CD4-positive, CD25-positive, alpha-beta regulatory T cell (primary cell): ENCODE data around the gene FAU. TPM values are rescaled to one million over a fixed set of nuclear protein-coding genes. Genes with fewer than 3 reads are reported as not detected.
"Not testable (repeated sequence)": the region's sequence is repeated elsewhere in the genome, so short reads cannot be mapped to it uniquely, and the experiment has no call there.

Experiments
- ATAC-seq, 2 donors: fragments of 150-1000 bp; cut with Tn5 transposase; one replicate each; pipeline ENCODE4 v1.10.0; 2021; ENCODE audit warnings: low read depth in 2 of 2, moderate number of reproducible peaks in 2 of 2, moderate library complexity in 1 of 2
- DNase-seq, 3 donors: peaks; one replicate each; pipeline versions ENCODE4 v3.0.0 to v3.0.0-alpha.2; 2012 to 2022; ENCODE audit warnings: mixed read lengths in 1 of 3
- H3K27ac ChIP-seq: one replicate; pipeline ENCODE4 v1.7.0; 2013; ENCODE audit warnings: mild to moderate bottlenecking, low read length; ENCODE audit not compliant: insufficient read depth, poor library complexity, severe bottlenecking
- H3K27me3 ChIP-seq: one replicate; pipeline ENCODE4 v1.7.0; 2013; ENCODE audit warnings: low read length; ENCODE audit not compliant: control insufficient read depth, insufficient read depth
- H3K36me3 ChIP-seq: one replicate; pipeline ENCODE4 v1.7.0; 2013; ENCODE audit warnings: mild to moderate bottlenecking, low read length, moderate library complexity; ENCODE audit not compliant: control insufficient read depth, insufficient read depth
- H3K4me1 ChIP-seq: 2 replicates; pipeline ENCODE4 v1.7.0; 2013; ENCODE audit warnings: mild to moderate bottlenecking, low read length; ENCODE audit not compliant: insufficient read depth, control insufficient read depth, poor library complexity, severe bottlenecking
- H3K4me3 ChIP-seq: one replicate; pipeline ENCODE4 v1.7.0; 2013; ENCODE audit warnings: low read depth, mild to moderate bottlenecking, low read length, moderate library complexity
- H3K9me3 ChIP-seq, 2 experiments: 1 replicate in 1 of 2; 2 replicates in 1 of 2; pipeline ENCODE4 v1.7.0; 2013; ENCODE audit warnings: low read length in 2 of 2, mild to moderate bottlenecking in 1 of 2, moderate library complexity in 1 of 2; ENCODE audit not compliant: control insufficient read depth in 2 of 2
- H3K27ac Mint-ChIP-seq, 3 donors: one replicate each; pipeline ENCODE4 v1.8.0; 2020 to 2022; ENCODE audit warnings: mild to moderate bottlenecking in 3 of 3, mixed read lengths in 3 of 3, moderate library complexity in 2 of 3
- H3K27me3 Mint-ChIP-seq: one replicate; pipeline ENCODE4 v1.8.0; 2022; ENCODE audit warnings: mild to moderate bottlenecking, mixed read lengths
- H3K36me3 Mint-ChIP-seq: one replicate; pipeline ENCODE4 v1.8.0; 2020; ENCODE audit warnings: mixed read lengths
- H3K4me1 Mint-ChIP-seq, 4 donors: one replicate each; pipeline ENCODE4 v1.8.0; 2020 to 2022; ENCODE audit warnings: mixed read lengths in 4 of 4, mild to moderate bottlenecking in 1 of 4
- H3K4me3 Mint-ChIP-seq, 4 donors: one replicate each; pipeline ENCODE4 v1.8.0; 2020 to 2022; ENCODE audit warnings: mild to moderate bottlenecking in 4 of 4, mixed read lengths in 4 of 4, moderate library complexity in 3 of 4
- H3K9me3 Mint-ChIP-seq, 7 donors: one replicate each; pipeline ENCODE4 v1.8.0; 2020 to 2022; ENCODE audit warnings: mixed read lengths in 7 of 7, mild to moderate bottlenecking in 3 of 7, moderate library complexity in 2 of 7
- polyA plus RNA-seq, 4 donors: library from polyadenylated mRNA; unstranded; fragments of 300-500 nt; fragmentation: Illumina TruSeq; gene quantifications; one replicate each; pipeline ENCODE4 v1.2.3, GENCODE V29; 2021
- total RNA-seq: library from RNA; stranded (reverse); gene quantifications from one replicate; pipeline ENCODE4 v1.2.3, GENCODE V29; 2022

Gene FAU
- total and polyA plus RNA-seq, 5 donors from 2014 or later, result 1,003 to 1,172 (median 1,097) TPM

DNA sequence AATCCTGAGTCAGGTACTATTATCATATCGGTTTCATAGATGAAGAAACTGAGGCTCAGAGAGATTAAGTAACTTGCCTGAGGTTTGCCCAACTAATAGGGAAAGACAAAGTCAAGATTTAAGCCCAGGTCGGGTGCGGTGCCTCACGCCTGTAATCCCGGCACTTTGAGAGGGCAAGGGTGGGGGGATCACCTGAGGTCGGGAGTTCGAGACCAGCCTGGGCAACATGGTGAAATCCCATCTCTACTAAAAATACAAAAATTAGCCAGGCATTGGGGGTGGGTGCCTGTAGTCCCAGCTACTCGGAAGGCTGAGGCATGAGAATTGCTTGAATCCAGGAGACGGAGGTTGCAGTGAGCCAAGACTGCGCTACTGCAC, 28.2 kb upstream of the FAU start:
- H3K27me3 ChIP-seq, H3K36me3 Mint-ChIP-seq, H3K4me3 ChIP-seq, H3K36me3 ChIP-seq, H3K4me1 Mint-ChIP-seq, H3K4me3 Mint-ChIP-seq, H3K9me3 ChIP-seq, H3K27ac Mint-ChIP-seq, ATAC-seq, H3K27ac ChIP-seq, H3K4me1 ChIP-seq, DNase-seq, H3K9me3 Mint-ChIP-seq: not testable (repeated sequence)
- peaks cover 36% of the 10 kb centered on the region for H3K27me3 Mint-ChIP-seq

- Mint-ChIP-seq H3K9me3 (peaks cover 0 to 2% (median 0%) of the 10 kb centered on the region in 7 donors), H3K27me3 (peaks cover 38% of the 10 kb centered on the region), H3K36me3 (no peaks in the 10 kb centered on the region), H3K27ac (no peak overlapping the region), H3K4me3 (no peak overlapping the region), H3K4me1 (no peaks in the 10 kb centered on the region)
- Histone ChIP-seq H3K4me1 (no peaks in the 10 kb centered on the region), H3K4me3 (no peak overlapping the region), H3K27me3 (no peaks in the 10 kb centered on the region), H3K27ac (no peak overlapping the region), H3K9me3 (no peaks in the 10 kb centered on the region), H3K36me3 (no peaks in the 10 kb centered on the region)
- DNase-seq, result no peak
- no peak for ATAC-seq
Observed at GRCh38 chr11:65148657-65149056, 26.7 kb upstream of the FAU start.

GRCh38 chr11:65147352-65148075, 25.6 kb upstream of the FAU start:
- Mint-ChIP-seq H3K9me3 (peaks cover 0 to 2% (median 0%) of the 10 kb centered on the region in 7 donors), H3K4me3 (no peak overlapping the region)
- ATAC-seq, result no peak

DNA sequence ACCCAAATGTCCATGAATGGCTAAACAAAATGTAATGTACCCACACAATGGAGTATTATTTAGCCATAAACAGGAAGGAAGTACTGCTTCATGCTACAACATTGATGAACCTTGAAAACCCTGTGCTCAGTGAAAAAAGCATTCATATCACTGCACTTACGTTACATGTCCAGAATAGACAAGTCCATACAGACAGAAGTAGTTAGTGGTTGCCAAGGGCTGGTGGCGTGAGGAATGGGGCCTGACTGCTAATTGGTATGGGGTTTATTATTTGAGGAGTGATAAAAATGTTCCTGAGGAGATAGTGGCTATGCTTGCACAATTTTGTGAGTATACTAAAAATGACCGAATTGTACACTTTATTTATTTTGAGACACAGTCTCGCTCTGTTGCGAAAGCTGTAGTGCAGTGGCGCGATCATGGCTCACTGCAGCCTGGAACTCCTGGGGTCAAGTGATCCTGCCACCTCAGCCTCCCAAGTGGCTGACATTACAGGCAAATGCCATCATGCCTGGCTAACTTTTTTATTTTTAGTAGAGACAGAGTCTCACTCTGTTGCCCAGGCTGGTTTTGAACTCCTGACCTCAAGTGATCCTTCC, 20.1 kb upstream of the FAU start:
- Mint-ChIP-seq H3K9me3 (peaks cover 0 to 2% (median 0%) of the 10 kb centered on the region in 7 donors), H3K4me1 (peaks cover 0 to 3% (median 2%) of the 10 kb centered on the region in 4 donors), H3K36me3 (no peaks in the 10 kb centered on the region), H3K4me3 (no peak overlapping the region), H3K27me3 (peaks cover 26% of the 10 kb centered on the region), H3K27ac (no peak overlapping the region)
- no peaks in the 10 kb centered on the region for H3K9me3 ChIP-seq
- H3K27me3 ChIP-seq, result peaks cover 8% of the 10 kb centered on the region
- H3K4me3 ChIP-seq, result no peak overlapping the region
- no peaks in the 10 kb centered on the region for H3K36me3 ChIP-seq
- no peak overlapping the region for H3K27ac ChIP-seq
- H3K4me1 ChIP-seq, result no peaks in the 10 kb centered on the region
- DNase-seq (no peak), ATAC-seq (no peak)

More at GRCh38 chr11:65147352-65148075, 25.6 kb upstream of the FAU start:
- Mint-ChIP-seq H3K4me1 (no peaks in the 10 kb centered on the region), H3K27me3 (peaks cover 31% of the 10 kb centered on the region), H3K36me3 (no peaks in the 10 kb centered on the region), H3K27ac (no peak overlapping the region)
- no peaks in the 10 kb centered on the region for H3K4me1 ChIP-seq
- H3K36me3 ChIP-seq, result no peaks in the 10 kb centered on the region
- H3K27ac ChIP-seq, result no peak overlapping the region
- no peak for DNase-seq
- no peak overlapping the region for H3K4me3 ChIP-seq
- H3K27me3 ChIP-seq, result no peaks in the 10 kb centered on the region
- H3K9me3 ChIP-seq, result no peaks in the 10 kb centered on the region

- Mint-ChIP-seq H3K27me3 (peaks cover 7% of the 10 kb centered on the region), H3K4me1 (peaks cover 7 to 48% (median 23%) of the 10 kb centered on the region in 4 donors), H3K36me3 (no peaks in the 10 kb centered on the region), H3K9me3 (peaks cover 0 to 2% (median 0%) of the 10 kb centered on the region in 7 donors), H3K4me3 (peak overlapping the region; percentile 73 to 96 (median 86)), H3K27ac (peak overlapping the region; percentile 7 to 100 (median 97))
- peaks cover 10% of the 10 kb centered on the region for H3K36me3 ChIP-seq
- ATAC-seq (no peak), DNase-seq (no peak)
- no peak overlapping the region for H3K4me3 ChIP-seq
- H3K27me3 ChIP-seq, result peaks cover 8% of the 10 kb centered on the region
- no peaks in the 10 kb centered on the region for H3K9me3 ChIP-seq
- H3K27ac ChIP-seq, result peak overlapping the region; percentile 99
- H3K4me1 ChIP-seq, result peaks cover 37% of the 10 kb centered on the region
Observed at GRCh38 chr11:65136515-65137096, 14.7 kb upstream of the FAU start.

DNA sequence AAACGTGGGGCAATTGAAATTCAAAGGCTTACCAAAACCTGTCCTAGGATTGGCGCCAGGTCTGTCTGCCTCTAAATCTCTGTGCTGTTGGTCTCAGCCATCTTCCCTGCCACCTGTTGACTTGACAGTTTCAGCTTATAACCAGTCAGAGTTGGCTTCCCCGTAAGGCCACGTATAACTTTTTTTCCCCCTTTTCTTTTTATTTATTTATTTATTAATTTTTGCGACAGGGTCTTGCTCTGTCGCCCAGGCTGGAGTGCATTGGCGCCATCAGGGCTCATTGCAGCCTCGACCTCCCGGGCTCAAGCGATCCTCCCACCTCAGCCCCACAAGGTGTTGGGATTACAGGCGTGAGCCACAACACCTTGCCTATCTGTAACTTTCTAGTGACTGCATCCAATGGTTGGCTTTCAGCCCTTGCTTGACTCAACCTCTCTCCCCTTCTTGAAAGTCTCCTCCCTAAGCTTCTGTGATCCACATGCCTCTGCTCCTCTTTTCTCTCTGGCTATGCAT, 13.8 kb upstream of the FAU start:
- Histone ChIP-seq H3K9me3 (no peaks in the 10 kb centered on the region), H3K36me3 (peaks cover 19% of the 10 kb centered on the region), H3K27me3 (peaks cover 4% of the 10 kb centered on the region), H3K27ac (peak overlapping the region; percentile 99), H3K4me1 (peaks cover 38% of the 10 kb centered on the region), H3K4me3 (peak overlapping the region; percentile 87)
- ATAC-seq, result no peak
- DNase-seq, result no peak
- Mint-ChIP-seq H3K36me3 (peaks cover 8% of the 10 kb centered on the region), H3K4me3 (peak overlapping the region; percentile 96 to 100 (median 98)), H3K27ac (peak overlapping the region; percentile 99 to 100 (median 100)), H3K9me3 (peaks cover 0 to 2% (median 0%) of the 10 kb centered on the region in 7 donors), H3K27me3 (peaks cover 7% of the 10 kb centered on the region), H3K4me1 (peaks cover 7 to 48% (median 23%) of the 10 kb centered on the region in 4 donors)

GRCh38 chr11:65134952-65135632, 13.2 kb upstream of the FAU start:
- H3K27ac Mint-ChIP-seq, result peak overlapping the region; percentile 99 to 100 (median 100)
- Histone ChIP-seq H3K4me3 (peak overlapping the region; percentile 87), H3K27ac (peak overlapping the region; percentile 99), H3K36me3 (peaks cover 25% of the 10 kb centered on the region), H3K4me1 (peaks cover 38% of the 10 kb centered on the region), H3K9me3 (no peaks in the 10 kb centered on the region), H3K27me3 (no peaks in the 10 kb centered on the region)
- peak; percentile 88 to 90 for ATAC-seq
- peaks cover 8% of the 10 kb centered on the region for H3K36me3 Mint-ChIP-seq
- peaks cover 0 to 2% (median 0%) of the 10 kb centered on the region in 7 donors for H3K9me3 Mint-ChIP-seq
- peaks cover 7 to 48% (median 23%) of the 10 kb centered on the region in 4 donors for H3K4me1 Mint-ChIP-seq
- peak; percentile 82 to 97 (median 93) for DNase-seq
- H3K4me3 Mint-ChIP-seq, result peak overlapping the region; percentile 96 to 100 (median 98)
- H3K27me3 Mint-ChIP-seq, result peaks cover 2% of the 10 kb centered on the region
